ENCODE results near the gene VWDE.
"Not testable (repeated sequence)": the region's sequence is repeated elsewhere in the genome, so short reads cannot be mapped to it uniquely, and the experiment has no call there.

VWDE gene

GRCh38 chr7:12397671-12398070, 6.0 kb downstream of the VWDE start:
- Histone ChIP-seq H3K27me3 (ENCODE audit: control insufficient read depth, insufficient read depth, low read length) (peaks cover under 1% of the 10 kb centered on the region), H3K27ac (ENCODE audit: low read length) (no peak overlapping the region), H3K4me3 (ENCODE audit: low read length) (no peak overlapping the region), H3K9me3 (ENCODE audit: control insufficient read depth, low read depth, low read length) (peaks cover 12% of the 10 kb centered on the region), H3K9ac (ENCODE audit: low read length) (no peak overlapping the region), H3K36me3 (ENCODE audit: control insufficient read depth, low read depth, low read length) (peaks cover 5% of the 10 kb centered on the region), H3K4me1 (ENCODE audit: control insufficient read depth, low read depth, low read length) (peaks cover 17% of the 10 kb centered on the region)

DNA sequence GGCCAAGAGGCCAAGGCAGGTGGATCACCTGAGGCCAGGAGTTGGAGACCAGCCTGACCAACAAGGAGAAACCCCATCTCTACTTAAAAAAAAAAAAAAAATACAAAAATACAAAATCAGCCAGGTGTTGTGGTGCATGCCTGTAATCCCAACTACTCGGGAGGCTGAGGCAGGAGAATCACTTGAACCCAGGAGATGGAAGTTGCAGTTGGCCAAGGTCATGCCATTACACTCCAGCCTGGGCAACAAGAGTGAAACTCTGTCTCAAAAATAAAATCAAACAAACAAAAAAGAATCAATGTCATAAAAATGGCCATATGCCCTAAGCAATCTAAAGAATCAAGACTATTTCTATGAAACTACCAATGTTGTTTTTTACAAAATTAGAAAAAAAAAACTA, 7.0 kb downstream of the VWDE start:
- Histone ChIP-seq H3K4me1 (ENCODE audit: control insufficient read depth, low read depth, low read length) (peaks cover 18% of the 10 kb centered on the region), H3K9me3 (ENCODE audit: control insufficient read depth, low read depth, low read length) (peaks cover 12% of the 10 kb centered on the region), H3K36me3 (ENCODE audit: control insufficient read depth, low read depth, low read length) (peaks cover 11% of the 10 kb centered on the region)
- H3K27me3 ChIP-seq (ENCODE audit: control insufficient read depth, insufficient read depth, low read length); H3K9ac ChIP-seq (ENCODE audit: low read length); H3K4me3 ChIP-seq (ENCODE audit: low read length); H3K27ac ChIP-seq (ENCODE audit: low read length): not testable (repeated sequence)

DNA sequence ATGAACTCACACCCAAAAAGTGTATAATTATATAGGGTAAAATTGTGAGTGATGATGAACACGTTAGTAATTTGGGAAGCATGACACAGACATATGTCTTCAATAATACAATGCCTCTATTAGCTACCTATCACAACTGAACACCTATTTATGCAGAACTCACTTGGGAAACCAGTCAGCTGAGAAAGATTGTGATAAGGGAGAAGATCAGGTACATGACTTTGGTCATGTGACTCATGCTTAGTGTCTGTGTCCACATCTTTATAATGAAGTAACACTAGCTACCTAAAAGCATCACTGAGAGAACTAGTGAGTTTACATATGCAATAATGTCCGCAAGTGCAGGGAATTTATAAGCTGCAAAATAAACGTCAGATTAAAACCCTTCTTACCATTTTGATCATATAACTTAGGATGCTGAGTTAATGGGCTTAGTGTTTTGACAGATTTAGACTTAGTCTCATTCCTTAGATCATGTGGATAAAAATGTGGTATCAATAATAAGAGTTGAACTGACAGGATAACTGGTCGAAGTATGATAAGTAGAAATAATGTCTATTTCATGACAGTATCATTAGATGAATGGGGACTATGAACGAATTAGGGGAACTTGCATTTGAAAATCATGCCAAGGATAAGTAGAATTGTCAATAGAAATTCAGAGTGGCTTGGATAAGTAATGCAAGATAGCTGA, 11.6 kb downstream of the VWDE start:
- Histone ChIP-seq H3K36me3 (ENCODE audit: control insufficient read depth, low read depth, low read length) (peaks cover 17% of the 10 kb centered on the region), H3K27ac (ENCODE audit: low read length) (no peak overlapping the region), H3K4me1 (ENCODE audit: control insufficient read depth, low read depth, low read length) (peaks cover 20% of the 10 kb centered on the region), H3K9ac (ENCODE audit: low read length) (no peak overlapping the region), H3K27me3 (ENCODE audit: control insufficient read depth, insufficient read depth, low read length) (no peaks in the 10 kb centered on the region), H3K4me3 (ENCODE audit: low read length) (no peak overlapping the region), H3K9me3 (ENCODE audit: control insufficient read depth, low read depth, low read length) (no peaks in the 10 kb centered on the region)

DNA sequence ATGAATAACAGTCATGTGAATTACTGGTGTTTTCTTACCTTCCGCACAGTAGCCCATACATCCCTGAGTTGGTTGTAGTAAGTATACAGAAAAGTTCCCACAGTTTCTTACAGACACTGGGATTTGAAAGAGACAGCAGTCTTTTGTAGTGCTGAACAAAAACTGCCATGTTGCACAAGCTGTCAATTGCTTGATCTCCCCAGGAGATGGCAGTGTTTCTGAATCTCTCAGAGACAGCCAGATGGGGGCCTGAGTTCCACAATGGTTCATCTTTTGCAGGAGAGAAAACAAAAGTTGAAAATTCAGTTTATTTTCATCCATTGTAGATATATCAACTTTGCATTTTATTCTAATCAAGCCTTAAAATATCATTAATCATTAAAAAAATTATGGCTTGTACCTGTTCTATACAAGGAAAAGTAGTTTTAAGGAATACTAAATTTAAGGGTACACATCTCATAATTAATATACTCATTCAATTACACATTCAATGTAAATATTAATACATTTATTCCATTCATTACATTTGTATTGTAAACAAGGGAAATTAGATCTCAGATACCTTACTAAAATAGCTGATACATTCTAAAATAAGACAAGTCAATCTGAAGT, 14.5 kb downstream of the VWDE start:
- H3K27me3 ChIP-seq (ENCODE audit: control insufficient read depth, insufficient read depth, low read length) = no peaks in the 10 kb centered on the region
- no peaks in the 10 kb centered on the region for H3K9me3 ChIP-seq (ENCODE audit: control insufficient read depth, low read depth, low read length)
- H3K4me3 ChIP-seq (ENCODE audit: low read length) = no peak overlapping the region
- H3K27ac ChIP-seq (ENCODE audit: low read length) = no peak overlapping the region
- H3K36me3 ChIP-seq (ENCODE audit: control insufficient read depth, low read depth, low read length) = peaks cover 27% of the 10 kb centered on the region
- H3K9ac ChIP-seq (ENCODE audit: low read length) = no peak overlapping the region
- H3K4me1 ChIP-seq (ENCODE audit: control insufficient read depth, low read depth, low read length) = peaks cover 14% of the 10 kb centered on the region

- Histone ChIP-seq H3K9ac (ENCODE audit: low read length) (no peak overlapping the region), H3K27ac (ENCODE audit: low read length) (no peak overlapping the region)
Measured at GRCh38 chr7:12386313-12386740, 17.3 kb downstream of the VWDE start.

DNA sequence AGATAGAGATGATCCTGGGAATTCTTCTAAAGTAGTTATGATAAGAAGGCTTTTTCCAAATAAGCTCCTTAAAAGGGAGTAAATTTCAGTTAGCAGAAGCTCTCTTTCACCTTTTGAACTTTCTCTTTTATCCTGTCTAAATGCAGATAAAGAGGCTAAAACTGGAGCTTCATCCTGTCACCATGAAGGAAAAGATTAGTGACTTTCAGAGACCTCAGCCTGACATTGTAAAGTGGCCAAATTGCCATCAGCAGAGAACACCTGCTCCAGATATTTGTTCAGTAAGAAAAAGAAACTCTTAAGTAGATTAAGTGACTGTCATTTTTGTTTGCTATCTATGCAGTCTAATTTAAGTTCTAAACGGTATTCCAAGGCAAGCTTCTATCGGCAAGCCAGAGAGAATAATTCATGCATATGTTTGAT, 18.3 kb downstream of the VWDE start:
- H3K36me3 ChIP-seq (ENCODE audit: control insufficient read depth, low read depth, low read length) = peaks cover 33% of the 10 kb centered on the region

More at GRCh38 chr7:12386313-12386740, 17.3 kb downstream of the VWDE start:
- Histone ChIP-seq H3K9me3 (ENCODE audit: control insufficient read depth, low read depth, low read length) (no peaks in the 10 kb centered on the region), H3K36me3 (ENCODE audit: control insufficient read depth, low read depth, low read length) (peaks cover 33% of the 10 kb centered on the region), H3K27me3 (ENCODE audit: control insufficient read depth, insufficient read depth, low read length) (no peaks in the 10 kb centered on the region), H3K4me3 (ENCODE audit: low read length) (no peak overlapping the region), H3K4me1 (ENCODE audit: control insufficient read depth, low read depth, low read length) (peaks cover 4% of the 10 kb centered on the region)

DNA sequence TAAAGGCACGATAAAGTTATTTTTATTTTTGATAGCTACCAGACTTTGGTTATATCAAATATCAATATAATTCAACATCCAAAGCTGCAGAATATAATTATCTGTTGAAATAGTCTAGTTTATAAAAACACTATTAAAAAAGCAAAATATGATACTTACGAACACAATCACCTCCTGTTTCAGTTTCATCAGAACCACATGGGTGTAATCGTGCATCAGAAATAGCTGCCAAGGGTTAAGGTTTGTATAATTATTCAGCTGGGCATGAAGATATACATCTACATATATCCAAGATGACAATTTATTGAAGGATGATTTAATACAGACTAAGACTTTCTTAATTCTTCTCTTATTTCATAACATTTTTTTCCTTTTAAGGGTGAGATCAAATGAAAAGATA, 20.3 kb downstream of the VWDE start:
- Histone ChIP-seq H3K36me3 (ENCODE audit: control insufficient read depth, low read depth, low read length) (peaks cover 40% of the 10 kb centered on the region), H3K4me3 (ENCODE audit: low read length) (no peak overlapping the region), H3K9ac (ENCODE audit: low read length) (no peak overlapping the region)

More for the DNA sequence above, 18.3 kb downstream of the VWDE start:
- Histone ChIP-seq H3K4me1 (ENCODE audit: control insufficient read depth, low read depth, low read length) (peaks cover 3% of the 10 kb centered on the region), H3K9me3 (ENCODE audit: control insufficient read depth, low read depth, low read length) (no peaks in the 10 kb centered on the region), H3K9ac (ENCODE audit: low read length) (no peak overlapping the region), H3K27ac (ENCODE audit: low read length) (no peak overlapping the region), H3K4me3 (ENCODE audit: low read length) (no peak overlapping the region), H3K27me3 (ENCODE audit: control insufficient read depth, insufficient read depth, low read length) (no peaks in the 10 kb centered on the region)

GRCh38 chr7:12378389-12378788, 25.3 kb downstream of the VWDE start:
- no peaks in the 10 kb centered on the region for H3K27me3 ChIP-seq (ENCODE audit: control insufficient read depth, insufficient read depth, low read length)
- H3K4me1 ChIP-seq (ENCODE audit: control insufficient read depth, low read depth, low read length) = no peaks in the 10 kb centered on the region
- peaks cover 24% of the 10 kb centered on the region for H3K36me3 ChIP-seq (ENCODE audit: control insufficient read depth, low read depth, low read length)
- no peak overlapping the region for H3K27ac ChIP-seq (ENCODE audit: low read length)
- no peaks in the 10 kb centered on the region for H3K9me3 ChIP-seq (ENCODE audit: control insufficient read depth, low read depth, low read length)
- H3K9ac ChIP-seq (ENCODE audit: low read length) = no peak overlapping the region
- H3K4me3 ChIP-seq (ENCODE audit: low read length) = no peak overlapping the region

More for the DNA sequence above, 20.3 kb downstream of the VWDE start:
- no peaks in the 10 kb centered on the region for H3K4me1 ChIP-seq (ENCODE audit: control insufficient read depth, low read depth, low read length)
- H3K27ac ChIP-seq (ENCODE audit: low read length) = no peak overlapping the region
- H3K27me3 ChIP-seq (ENCODE audit: control insufficient read depth, insufficient read depth, low read length) = no peaks in the 10 kb centered on the region
- no peaks in the 10 kb centered on the region for H3K9me3 ChIP-seq (ENCODE audit: control insufficient read depth, low read depth, low read length)

DNA sequence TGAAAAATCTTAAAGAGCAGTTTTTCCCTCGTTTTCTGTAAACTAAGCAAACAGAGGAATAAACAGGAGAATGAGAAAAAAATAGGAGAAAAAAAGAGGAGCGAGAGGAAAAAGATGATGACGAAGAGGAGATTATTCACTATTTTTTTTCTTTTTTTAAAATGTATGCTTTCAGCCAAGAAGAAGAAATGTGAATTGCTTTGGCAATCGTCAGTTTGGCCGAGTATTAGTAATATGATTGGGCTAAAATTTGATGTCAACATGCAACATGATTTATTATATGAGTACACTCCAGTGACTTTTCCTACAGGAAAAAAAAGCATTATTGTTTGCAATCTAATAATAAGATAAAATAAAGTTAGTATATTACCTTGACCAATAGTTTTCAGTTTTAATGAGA, 26.3 kb downstream of the VWDE start:
- Histone ChIP-seq H3K4me1 (ENCODE audit: control insufficient read depth, low read depth, low read length) (no peaks in the 10 kb centered on the region), H3K36me3 (ENCODE audit: control insufficient read depth, low read depth, low read length) (peaks cover 19% of the 10 kb centered on the region), H3K4me3 (ENCODE audit: low read length) (no peak overlapping the region), H3K27me3 (ENCODE audit: control insufficient read depth, insufficient read depth, low read length) (no peaks in the 10 kb centered on the region), H3K9ac (ENCODE audit: low read length) (no peak overlapping the region), H3K9me3 (ENCODE audit: control insufficient read depth, low read depth, low read length) (no peaks in the 10 kb centered on the region), H3K27ac (ENCODE audit: low read length) (no peak overlapping the region)

GRCh38 chr7:12373580-12374263, 29.9 kb downstream of the VWDE start:
- Histone ChIP-seq H3K36me3 (ENCODE audit: control insufficient read depth, low read depth, low read length) (peaks cover 32% of the 10 kb centered on the region), H3K9me3 (ENCODE audit: control insufficient read depth, low read depth, low read length) (no peaks in the 10 kb centered on the region), H3K27ac (ENCODE audit: low read length) (no peak overlapping the region), H3K27me3 (ENCODE audit: control insufficient read depth, insufficient read depth, low read length) (no peaks in the 10 kb centered on the region), H3K9ac (ENCODE audit: low read length) (no peak overlapping the region), H3K4me3 (ENCODE audit: low read length) (no peak overlapping the region), H3K4me1 (ENCODE audit: control insufficient read depth, low read depth, low read length) (no peaks in the 10 kb centered on the region)

DNA sequence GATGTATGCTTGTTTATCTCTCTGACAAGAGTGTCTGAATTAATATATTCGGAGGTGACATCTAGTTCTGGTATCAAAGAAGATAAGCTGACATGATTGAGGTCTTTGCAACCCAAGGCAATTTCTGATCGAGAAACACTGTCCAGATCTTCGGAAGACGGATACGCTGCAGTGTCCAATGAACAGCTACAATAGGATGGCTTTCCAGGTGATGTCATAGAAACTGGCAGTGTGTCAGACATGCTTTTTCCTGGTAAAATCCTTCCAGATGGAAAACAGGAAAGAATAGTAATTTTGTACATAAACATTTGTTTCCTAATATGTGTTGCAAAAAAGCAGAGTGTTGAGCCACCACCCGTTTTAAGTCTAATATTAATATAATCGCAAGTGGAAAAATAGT, 33.4 kb downstream of the VWDE start:
- Histone ChIP-seq H3K36me3 (ENCODE audit: control insufficient read depth, low read depth, low read length) (peaks cover 25% of the 10 kb centered on the region), H3K4me1 (ENCODE audit: control insufficient read depth, low read depth, low read length) (no peaks in the 10 kb centered on the region), H3K4me3 (ENCODE audit: low read length) (no peak overlapping the region), H3K27me3 (ENCODE audit: control insufficient read depth, insufficient read depth, low read length) (no peaks in the 10 kb centered on the region), H3K9me3 (ENCODE audit: control insufficient read depth, low read depth, low read length) (no peaks in the 10 kb centered on the region), H3K9ac (ENCODE audit: low read length) (no peak overlapping the region), H3K27ac (ENCODE audit: low read length) (no peak overlapping the region)

Measured in iPS-18a (cell line).